AML-193 (cell line): ENCODE measurements around the gene CALD1.
"Not testable (repeated sequence)": the region's sequence is repeated elsewhere in the genome, so short reads cannot be mapped to it uniquely, and the experiment has no call there.

Experiments used
- DNase-seq, 2 experiments: peaks; one replicate each; lab custom pipeline; 2025; lab: John Stamatoyannopoulos, UW

The CALD1 gene

GRCh38 chr7:134954197-134955082, 175.0 kb downstream of the CALD1 start:
- peak; percentile 47 to 61 for DNase-seq

- DNase-seq = no peak
These were observed 177.6 kb downstream of the CALD1 start for GRCh38 chr7:134957005-134957404.

- no peak for DNase-seq
These were observed 180.4 kb downstream of the CALD1 start for GRCh38 chr7:134959810-134960209.

GRCh38 chr7:134962270-134962780, 182.9 kb downstream of the CALD1 start:
- peak in 1 of 2 experiments; percentile 5 for DNase-seq

GRCh38 chr7:134963036-134963435, 183.6 kb downstream of the CALD1 start:
- DNase-seq = no peak

- DNase-seq = no peak
These were observed 187.3 kb downstream of the CALD1 start for GRCh38 chr7:134966691-134967090.

- DNase-seq = no peak
These were observed 188.7 kb downstream of the CALD1 start for GRCh38 chr7:134968110-134968509.

GRCh38 chr7:134981645-134982044, 202.2 kb downstream of the CALD1 start:
- DNase-seq = not testable (repeated sequence)

GRCh38 chr7:134985894-134986362, 206.5 kb downstream of the CALD1 start:
- DNase-seq = no peak

GRCh38 chr7:134986363-134987251, 207.2 kb downstream of the CALD1 start, which contains the start of gene AGBL3:
AGBL3 (plus strand) TSS chr7:134986508; CDS start chr7:134987934, 1,426 bp downstream.
- DNase-seq = peak; percentile 80 to 83

GRCh38 chr7:134988161-134988560, 208.7 kb downstream of the CALD1 start:
- no peak for DNase-seq

GRCh38 chr7:134991469-134992339, 212.3 kb downstream of the CALD1 start:
- DNase-seq = no peak

- no peak for DNase-seq
These were observed 213.3 kb downstream of the CALD1 start for GRCh38 chr7:134992626-134993179.

- no peak for DNase-seq
These were observed 214.5 kb downstream of the CALD1 start for GRCh38 chr7:134993877-134994456.

- no peak for DNase-seq
These were observed 216.0 kb downstream of the CALD1 start for GRCh38 chr7:134995239-134996096.

GRCh38 chr7:134996097-134996550, 216.7 kb downstream of the CALD1 start:
- DNase-seq = no peak

GRCh38 chr7:134997214-134997885, 217.9 kb downstream of the CALD1 start:
- no peak for DNase-seq

- no peak for DNase-seq
These were observed 219.7 kb downstream of the CALD1 start for GRCh38 chr7:134999136-134999535.
